IPS-18a (cell line): ENCODE data around the gene NOP53.

Experiments
- H3K27ac ChIP-seq: one replicate; pipeline ENCODE4 v1.5.1; 2013; ENCODE audit warnings: low read length
- H3K27me3 ChIP-seq: one replicate; pipeline ENCODE4 v1.6.1; 2013; ENCODE audit warnings: mild to moderate bottlenecking, low read length; ENCODE audit not compliant: control insufficient read depth, insufficient read depth
- H3K36me3 ChIP-seq: one replicate; pipeline ENCODE4 v1.6.1; 2013; ENCODE audit warnings: low read depth, low read length; ENCODE audit not compliant: control insufficient read depth
- H3K4me1 ChIP-seq: one replicate; pipeline ENCODE4 v1.6.1; 2013; ENCODE audit warnings: low read depth, low read length; ENCODE audit not compliant: control insufficient read depth
- H3K4me3 ChIP-seq: one replicate; pipeline ENCODE4 v1.5.1; 2013; ENCODE audit warnings: low read length
- H3K9ac ChIP-seq: one replicate; pipeline ENCODE4 v1.6.1; 2013; ENCODE audit warnings: mild to moderate bottlenecking, low read length, moderate library complexity
- H3K9me3 ChIP-seq: one replicate; pipeline ENCODE4 v1.6.1; 2013; ENCODE audit warnings: low read depth, low read length; ENCODE audit not compliant: control insufficient read depth

NOP53 gene

DNA sequence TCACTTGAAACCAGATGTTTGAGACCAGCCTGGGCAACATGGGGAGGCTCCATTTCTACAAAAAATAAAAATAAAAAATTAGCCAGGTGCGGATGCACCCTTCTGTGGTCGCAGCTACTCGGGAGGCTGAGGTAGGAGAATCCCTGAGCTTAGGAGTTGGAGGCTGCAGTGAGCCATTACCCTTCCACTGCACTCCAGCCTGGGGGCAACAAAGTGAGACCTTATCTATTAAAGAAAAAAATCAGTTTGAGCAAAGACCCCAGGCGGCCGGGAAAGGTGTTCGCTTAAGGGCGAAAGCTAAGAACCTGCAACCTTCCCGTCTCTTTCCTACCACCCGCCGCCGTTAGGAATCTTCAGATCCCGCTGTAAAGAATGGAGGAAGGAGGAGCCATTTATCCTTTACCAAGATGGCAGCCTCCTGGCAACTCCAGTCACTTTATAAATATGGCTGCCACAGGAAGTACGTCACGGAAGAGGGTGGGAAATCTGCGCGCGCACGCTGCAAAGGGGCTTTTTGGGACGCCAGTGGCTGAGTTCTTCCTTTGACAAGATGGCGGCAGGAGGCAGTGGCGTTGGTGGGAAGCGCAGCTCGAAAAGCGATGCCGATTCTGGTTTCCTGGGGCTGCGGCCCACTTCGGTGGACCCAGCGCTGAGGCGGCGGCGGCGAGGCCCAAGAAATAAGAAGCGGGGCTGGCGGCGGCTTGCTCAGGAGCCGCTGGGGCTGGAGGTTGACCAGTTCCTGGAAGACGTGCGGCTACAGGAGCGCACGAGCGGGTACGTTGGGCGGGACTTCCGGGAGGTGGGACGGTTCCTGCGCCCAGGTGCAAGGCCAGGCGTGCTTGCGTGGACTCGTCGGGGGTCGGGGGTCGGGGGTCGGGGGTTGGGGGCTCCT lies at the start of gene NOP53:
TSS of gene NOP53 (plus strand) at position 537 of the 892 bp plus-strand sequence. CDS start at position 551, 14 bp downstream.
- Histone ChIP-seq H3K9me3 (no peaks in the 10 kb centered on the region), H3K27me3 (no peaks in the 10 kb centered on the region), H3K4me3 (peak within 1 kb of the TSS; percentile 84), H3K36me3 (peaks cover 32% of the 10 kb centered on the region), H3K27ac (peak within 1 kb of the TSS; percentile 94), H3K4me1 (no peaks in the 10 kb centered on the region), H3K9ac (peak within 1 kb of the TSS; percentile 94)

DNA sequence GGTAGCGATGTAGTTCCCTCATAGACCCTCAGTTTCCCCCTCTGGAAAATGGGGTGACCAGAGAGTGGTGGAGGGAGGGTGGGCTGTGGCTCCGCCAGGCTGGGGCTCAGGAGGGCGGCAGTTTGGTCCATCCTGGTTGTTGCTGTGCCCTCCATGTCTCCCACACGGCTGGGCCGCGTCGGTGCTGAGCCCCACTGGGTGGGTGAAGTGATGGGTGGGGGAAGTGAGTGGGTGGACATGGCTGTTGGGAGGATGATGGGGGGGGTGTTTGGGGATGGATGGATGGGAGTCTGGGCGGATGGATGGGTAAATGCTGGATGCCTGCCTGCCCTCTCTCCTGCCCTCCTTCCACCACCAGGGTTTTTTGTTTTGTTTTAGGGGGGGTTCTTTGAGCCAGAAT lies 48.7 kb upstream of the NOP53 start:
- Histone ChIP-seq H3K4me1 (no peaks in the 10 kb centered on the region), H3K9ac (no peak overlapping the region), H3K36me3 (peaks cover 8% of the 10 kb centered on the region), H3K27ac (no peak overlapping the region), H3K9me3 (no peaks in the 10 kb centered on the region), H3K4me3 (no peak overlapping the region), H3K27me3 (no peaks in the 10 kb centered on the region)

DNA sequence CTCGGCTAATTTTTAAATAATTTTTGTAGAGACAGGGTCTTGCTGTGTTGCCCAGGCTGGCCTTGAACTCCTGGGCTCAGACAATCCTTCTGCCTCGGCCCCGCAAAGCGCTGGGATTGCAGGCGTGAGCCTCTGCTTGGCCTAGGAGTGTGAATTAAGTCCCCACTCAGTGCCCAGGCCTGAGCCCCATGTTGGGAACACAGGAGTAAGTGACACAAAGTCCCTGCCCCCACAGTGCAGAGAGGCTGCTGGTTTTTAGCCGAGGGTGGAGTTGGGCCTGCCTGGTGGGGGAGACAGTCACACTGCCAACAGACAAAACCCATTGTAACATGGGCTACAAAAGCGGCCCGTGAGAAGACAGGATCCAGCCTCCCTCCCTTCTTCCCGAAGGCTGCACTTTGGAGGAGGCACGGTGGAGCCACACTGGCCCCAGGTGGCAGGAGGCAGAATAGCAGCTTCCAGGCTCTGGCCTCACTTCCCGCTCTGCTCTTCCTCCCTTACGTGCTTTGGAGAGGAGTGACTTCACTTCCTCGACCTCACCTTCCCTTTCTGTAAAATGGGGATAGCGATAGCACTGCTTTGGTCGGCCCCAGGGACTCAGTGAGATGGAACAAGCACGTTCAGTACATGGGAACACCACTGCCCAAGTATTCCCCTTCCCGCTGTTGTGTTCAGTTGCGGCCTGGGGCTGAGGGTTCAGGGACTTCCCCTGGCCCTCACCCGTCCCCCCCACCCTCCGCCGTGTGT lies 47.3 kb upstream of the NOP53 start:
- H3K9ac ChIP-seq: no peak overlapping the region
- no peaks in the 10 kb centered on the region for H3K9me3 ChIP-seq
- H3K27ac ChIP-seq: no peak overlapping the region
- no peak overlapping the region for H3K4me3 ChIP-seq
- H3K4me1 ChIP-seq: no peaks in the 10 kb centered on the region
- H3K36me3 ChIP-seq: peaks cover 4% of the 10 kb centered on the region
- no peaks in the 10 kb centered on the region for H3K27me3 ChIP-seq

DNA sequence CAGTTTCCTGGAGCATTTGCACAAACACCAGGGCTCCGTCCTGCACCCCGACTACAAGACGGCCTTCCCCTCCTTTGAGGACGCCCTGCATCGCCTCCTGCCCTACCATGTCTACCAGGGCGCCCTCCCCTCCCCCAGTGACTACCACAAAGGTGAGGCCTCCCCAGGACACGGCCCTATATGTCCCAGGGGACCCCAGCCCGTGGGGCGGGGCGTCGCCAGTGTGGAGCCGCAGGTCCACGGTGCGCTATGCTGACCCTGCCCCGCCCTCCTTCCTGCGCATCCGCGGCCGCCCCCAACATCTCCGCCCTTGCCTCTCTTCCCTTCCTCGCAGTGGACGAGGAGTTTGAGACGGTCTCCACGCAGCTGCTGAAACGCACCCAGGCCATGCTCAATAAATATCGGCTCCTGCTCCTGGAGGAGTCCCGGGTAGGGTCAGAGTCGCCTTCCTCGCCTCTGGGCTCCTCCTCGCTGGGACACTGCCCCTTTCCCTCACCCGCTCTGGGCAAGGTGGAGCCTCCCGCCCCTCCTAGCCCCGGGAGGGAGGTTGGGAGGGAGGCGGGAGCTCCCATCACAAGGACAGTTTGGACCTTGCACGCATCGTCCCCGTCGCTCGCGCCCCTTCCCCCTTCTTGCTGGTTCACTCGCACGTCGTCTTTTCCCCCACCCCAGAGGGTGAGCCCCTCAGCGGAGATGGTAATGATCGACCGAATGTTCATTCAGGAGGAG lies 46.6 kb upstream of the NOP53 start:
- no peaks in the 10 kb centered on the region for H3K9me3 ChIP-seq
- no peak overlapping the region for H3K9ac ChIP-seq
- no peak overlapping the region for H3K4me3 ChIP-seq
- no peaks in the 10 kb centered on the region for H3K4me1 ChIP-seq
- H3K27me3 ChIP-seq: no peaks in the 10 kb centered on the region
- H3K36me3 ChIP-seq: peaks cover 6% of the 10 kb centered on the region
- H3K27ac ChIP-seq: no peak overlapping the region

DNA sequence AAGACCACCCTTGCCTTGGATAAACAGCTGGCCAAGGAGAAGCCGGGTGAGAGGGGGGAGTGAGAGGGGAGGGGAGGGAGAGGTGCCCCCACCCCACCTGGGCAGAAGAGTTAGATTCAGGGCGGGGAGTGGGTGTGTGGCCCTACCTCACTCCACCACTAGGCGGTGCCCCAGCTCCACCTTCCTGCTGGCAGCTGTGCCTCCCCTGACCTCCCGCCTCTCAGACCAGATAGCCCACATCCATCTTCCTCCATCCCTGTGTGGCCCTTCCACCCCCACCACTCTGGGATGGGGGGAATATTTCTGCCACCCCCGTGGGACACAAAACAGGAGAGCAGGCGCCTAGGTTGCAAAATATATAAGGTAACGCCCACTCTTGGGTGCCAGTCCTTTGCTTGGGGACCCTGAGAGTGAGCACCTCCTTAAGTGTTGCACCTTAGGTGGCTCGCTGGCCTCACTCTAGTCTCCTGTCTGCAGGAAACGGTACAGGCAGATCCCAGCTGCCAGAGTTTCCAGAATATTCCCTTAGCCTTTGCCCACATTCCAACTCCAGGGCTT lies 45.9 kb upstream of the NOP53 start:
- Histone ChIP-seq H3K9ac (no peak overlapping the region), H3K36me3 (peaks cover 8% of the 10 kb centered on the region), H3K4me3 (no peak overlapping the region), H3K9me3 (no peaks in the 10 kb centered on the region), H3K27me3 (no peaks in the 10 kb centered on the region), H3K27ac (no peak overlapping the region), H3K4me1 (no peaks in the 10 kb centered on the region)

DNA sequence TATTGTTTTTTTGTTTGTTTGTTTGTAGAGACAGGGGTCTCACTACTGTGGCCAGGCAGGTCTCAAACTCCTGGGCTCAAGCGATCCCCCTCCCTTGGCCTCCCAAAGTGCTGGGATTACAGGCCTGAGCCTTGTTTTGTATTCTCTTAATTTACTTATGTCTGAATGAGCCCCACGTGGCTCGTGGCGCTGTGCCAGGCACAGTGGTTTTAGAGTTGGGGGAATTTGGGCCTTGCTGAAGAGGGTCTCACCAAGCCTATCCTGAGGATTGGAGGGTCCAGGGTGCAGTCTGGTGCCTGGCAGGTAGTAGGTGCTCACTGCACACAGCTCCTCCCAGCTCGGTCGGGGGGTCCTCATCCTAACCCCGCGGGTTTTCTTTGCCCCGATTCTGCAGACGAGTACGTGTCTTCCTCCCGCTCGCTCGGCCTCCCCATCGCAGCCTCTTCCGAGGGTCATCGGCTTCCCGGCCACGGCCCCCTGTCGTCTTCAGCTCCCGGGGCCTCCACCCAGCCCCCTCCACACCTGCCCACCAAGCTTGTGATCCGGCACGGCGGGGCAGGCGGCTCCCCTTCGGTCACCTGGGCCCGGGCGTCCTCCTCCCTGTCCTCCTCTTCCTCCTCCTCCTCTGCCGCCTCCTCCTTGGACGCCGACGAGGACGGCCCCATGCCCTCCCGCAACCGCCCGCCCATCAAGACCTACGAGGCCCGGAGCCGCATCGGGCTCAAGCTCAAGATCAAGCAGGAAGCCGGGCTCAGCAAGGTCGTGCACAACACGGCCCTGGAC lies 44.2 kb upstream of the NOP53 start:
- Histone ChIP-seq H3K9me3 (no peaks in the 10 kb centered on the region), H3K27me3 (no peaks in the 10 kb centered on the region), H3K4me1 (no peaks in the 10 kb centered on the region), H3K36me3 (peaks cover 8% of the 10 kb centered on the region), H3K27ac (no peak overlapping the region), H3K4me3 (no peak overlapping the region), H3K9ac (no peak overlapping the region)

DNA sequence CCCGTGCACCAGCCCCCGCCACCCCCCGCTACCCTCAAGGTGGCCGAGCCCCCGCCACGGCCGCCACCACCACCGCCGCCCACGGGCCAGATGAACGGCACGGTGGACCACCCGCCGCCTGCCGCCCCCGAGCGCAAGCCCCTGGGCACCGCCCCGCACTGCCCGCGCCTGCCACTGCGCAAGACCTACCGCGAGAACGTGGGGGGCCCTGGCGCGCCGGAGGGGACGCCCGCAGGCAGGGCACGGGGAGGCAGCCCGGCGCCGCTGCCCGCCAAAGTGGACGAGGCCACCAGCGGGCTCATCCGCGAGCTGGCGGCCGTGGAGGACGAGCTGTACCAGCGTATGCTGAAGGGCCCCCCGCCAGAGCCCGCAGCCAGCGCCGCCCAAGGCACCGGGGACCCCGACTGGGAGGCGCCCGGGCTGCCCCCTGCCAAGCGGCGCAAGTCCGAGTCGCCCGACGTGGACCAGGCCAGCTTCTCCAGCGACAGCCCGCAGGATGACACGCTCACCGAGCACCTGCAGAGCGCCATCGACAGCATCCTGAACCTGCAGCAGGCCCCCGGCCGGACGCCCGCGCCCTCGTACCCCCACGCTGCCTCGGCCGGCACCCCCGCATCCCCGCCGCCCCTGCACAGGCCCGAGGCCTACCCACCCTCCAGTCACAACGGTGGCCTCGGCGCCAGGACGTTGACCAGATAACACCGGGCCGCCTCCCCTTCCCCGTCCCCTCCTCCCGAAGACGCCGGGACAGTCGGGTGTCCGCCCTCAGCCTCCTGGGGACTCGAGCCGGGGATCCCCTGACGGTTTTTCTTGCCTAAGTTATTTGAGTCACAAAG lies 43.4 kb upstream of the NOP53 start:
- Histone ChIP-seq H3K9me3 (no peaks in the 10 kb centered on the region), H3K36me3 (peaks cover 8% of the 10 kb centered on the region), H3K27me3 (peaks cover 2% of the 10 kb centered on the region), H3K4me1 (no peaks in the 10 kb centered on the region), H3K4me3 (no peak overlapping the region), H3K27ac (no peak overlapping the region), H3K9ac (no peak overlapping the region)

DNA sequence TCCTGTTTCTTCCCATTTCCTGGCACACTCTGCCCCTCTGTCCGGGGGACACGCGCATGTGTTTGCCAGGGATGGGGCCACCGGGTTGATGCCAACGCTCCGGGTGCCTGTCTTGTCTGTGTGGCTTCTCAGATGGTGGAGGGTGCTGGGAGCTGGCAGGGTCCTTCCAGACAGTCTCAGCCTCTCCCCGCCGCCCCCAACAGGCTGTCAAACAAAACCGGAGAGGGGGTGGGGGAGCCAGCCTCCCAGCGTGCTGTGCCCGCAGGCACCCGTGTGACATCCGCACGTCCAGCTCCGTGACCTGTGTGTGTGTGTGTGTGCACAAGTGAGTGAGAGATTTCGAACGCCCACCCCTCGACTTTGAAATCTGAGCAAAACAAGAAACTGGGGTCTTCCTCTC lies 42.7 kb upstream of the NOP53 start:
- Histone ChIP-seq H3K36me3 (peaks cover 8% of the 10 kb centered on the region), H3K4me3 (no peak overlapping the region), H3K4me1 (no peaks in the 10 kb centered on the region), H3K27me3 (peaks cover 3% of the 10 kb centered on the region), H3K9me3 (no peaks in the 10 kb centered on the region), H3K9ac (no peak overlapping the region), H3K27ac (no peak overlapping the region)

DNA sequence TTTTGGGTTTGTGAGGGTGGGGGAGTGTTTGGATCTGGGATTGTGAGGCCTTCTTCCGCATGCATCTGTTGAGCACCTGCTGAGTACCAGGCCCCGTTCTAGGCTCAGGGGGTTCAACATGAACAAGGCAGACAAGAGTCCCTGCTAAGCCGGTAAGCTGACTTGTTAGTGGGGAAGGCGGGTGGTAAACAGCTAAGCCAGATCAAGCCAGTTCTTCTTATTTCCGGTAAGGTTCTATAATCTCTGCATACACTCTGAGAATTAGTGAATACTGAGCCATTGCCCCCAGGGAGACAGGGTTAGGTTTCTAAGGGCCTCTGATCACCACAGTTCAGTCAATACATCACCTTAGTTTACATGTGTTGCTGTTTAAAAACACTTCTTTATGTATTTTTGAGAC lies 42.0 kb upstream of the NOP53 start:
- Histone ChIP-seq H3K9me3 (no peaks in the 10 kb centered on the region), H3K4me1 (no peaks in the 10 kb centered on the region), H3K36me3 (peaks cover 8% of the 10 kb centered on the region), H3K9ac (no peak overlapping the region), H3K27ac (no peak overlapping the region), H3K4me3 (no peak overlapping the region), H3K27me3 (peaks cover 3% of the 10 kb centered on the region)

DNA sequence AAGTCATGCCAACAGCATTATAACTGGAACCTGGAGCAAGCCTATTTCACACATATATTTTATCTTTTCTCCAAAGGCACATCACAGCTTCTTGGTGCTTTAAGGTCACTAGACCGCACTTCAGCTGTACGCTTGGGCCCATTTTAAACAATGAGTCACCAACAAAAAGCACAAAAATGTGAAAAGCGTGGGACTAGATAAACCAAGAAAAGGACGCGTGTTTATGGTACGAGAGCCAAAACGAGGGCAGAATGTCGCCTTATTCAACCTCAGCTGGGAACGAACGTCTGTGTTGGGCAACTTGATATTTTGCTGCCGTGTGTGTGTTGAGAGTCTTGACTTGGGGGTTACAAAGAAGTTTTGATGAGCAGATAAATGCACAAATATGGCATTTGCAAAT lies 41.3 kb upstream of the NOP53 start:
- Histone ChIP-seq H3K4me1 (no peaks in the 10 kb centered on the region), H3K9me3 (no peaks in the 10 kb centered on the region), H3K27ac (no peak overlapping the region), H3K4me3 (no peak overlapping the region), H3K27me3 (peaks cover 3% of the 10 kb centered on the region), H3K36me3 (peaks cover 8% of the 10 kb centered on the region), H3K9ac (no peak overlapping the region)
